GM12878 (cell line): Measurements from ENCODE around the gene FNDC11.

Experiments used
- BHLHE40 ChIP-seq, 2 experiments: fragments of 450-650 bp in 1 of 2; IDR thresholded peaks; 2 replicates each; pipeline ENCODE4 v1.6.1; 2011 to 2017; ENCODE audit warnings: low read depth in 2 of 2, borderline replicate concordance in 1 of 2, improper control_type of control experiment in 1 of 2, low read length in 1 of 2, mild to moderate bottlenecking in 1 of 2
- CBX3 ChIP-seq: fragments of 200-600 bp; sonication (generic); IDR thresholded peaks from 2 replicates; pipeline ENCODE4 v1.6.1; 2016; ENCODE audit warnings: low read depth, borderline replicate concordance
- CBX5 ChIP-seq: sonication (generic); IDR thresholded peaks from 2 replicates; pipeline ENCODE4 v1.6.1; 2016; ENCODE audit warnings: low read depth, moderate library complexity, mild to moderate bottlenecking, inconsistent platforms
- CREM ChIP-seq: IDR thresholded peaks from 2 replicates; pipeline ENCODE4 v1.6.1; 2014; ENCODE audit warnings: antibody characterized with exemption, low read depth
- JUND ChIP-seq: IDR thresholded peaks from 2 replicates; pipeline ENCODE4 v1.6.1; 2012; ENCODE audit warnings: low read depth, mild to moderate bottlenecking, low read length, improper control_type of control experiment, moderate library complexity
- SIN3A ChIP-seq: IDR thresholded peaks from 2 replicates; pipeline ENCODE4 v1.6.1; 2012; ENCODE audit warnings: low read depth, low read length, improper control_type of control experiment
- SPI1 ChIP-seq: IDR thresholded peaks from 2 replicates; pipeline ENCODE4 v1.6.1; 2011; ENCODE audit warnings: low read depth, mild to moderate bottlenecking, low read length, moderate library complexity, borderline replicate concordance; ENCODE audit not compliant: insufficient read depth
- YY1 ChIP-seq: IDR thresholded peaks from 2 replicates; pipeline ENCODE4 v1.6.1; 2011; ENCODE audit warnings: low read depth, mild to moderate bottlenecking, low read length
- ZNF274 ChIP-seq: IDR thresholded peaks from one replicate; pipeline ENCODE4 v1.8.0; 2011; ENCODE audit not compliant: insufficient read length, insufficient read depth
- TF ChIP-seq, protein P1 (sequence below): fragments of 450-650 bp; conservative IDR thresholded peaks from 2 replicates; pipeline ENCODE4 v1.6.1; 2017; ENCODE audit warnings: mild to moderate bottlenecking, moderate library complexity
- TF ChIP-seq, protein P2 (sequence below), 3 experiments: IDR thresholded peaks in 2 of 3; conservative IDR thresholded peaks in 1 of 3; 2 replicates each; pipeline ENCODE4 v1.5.1; 2011; ENCODE audit warnings: low read depth in 3 of 3, low read length in 3 of 3, mild to moderate bottlenecking in 3 of 3, control low read depth in 2 of 3, moderate library complexity in 2 of 3, inconsistent platforms in 1 of 3, mixed read lengths in 1 of 3; ENCODE audit not compliant: control insufficient read depth in 2 of 3, insufficient read depth in 1 of 3; ENCODE audit errors: extremely low read depth in 1 of 3
- TF ChIP-seq, protein P3 (sequence below): IDR thresholded peaks from 2 replicates; pipeline ENCODE4 v1.6.1; 2011; ENCODE audit warnings: borderline replicate concordance, low read depth, mild to moderate bottlenecking, moderate library complexity, low read length; ENCODE audit not compliant: insufficient read depth, poor library complexity, severe bottlenecking

DNA sequence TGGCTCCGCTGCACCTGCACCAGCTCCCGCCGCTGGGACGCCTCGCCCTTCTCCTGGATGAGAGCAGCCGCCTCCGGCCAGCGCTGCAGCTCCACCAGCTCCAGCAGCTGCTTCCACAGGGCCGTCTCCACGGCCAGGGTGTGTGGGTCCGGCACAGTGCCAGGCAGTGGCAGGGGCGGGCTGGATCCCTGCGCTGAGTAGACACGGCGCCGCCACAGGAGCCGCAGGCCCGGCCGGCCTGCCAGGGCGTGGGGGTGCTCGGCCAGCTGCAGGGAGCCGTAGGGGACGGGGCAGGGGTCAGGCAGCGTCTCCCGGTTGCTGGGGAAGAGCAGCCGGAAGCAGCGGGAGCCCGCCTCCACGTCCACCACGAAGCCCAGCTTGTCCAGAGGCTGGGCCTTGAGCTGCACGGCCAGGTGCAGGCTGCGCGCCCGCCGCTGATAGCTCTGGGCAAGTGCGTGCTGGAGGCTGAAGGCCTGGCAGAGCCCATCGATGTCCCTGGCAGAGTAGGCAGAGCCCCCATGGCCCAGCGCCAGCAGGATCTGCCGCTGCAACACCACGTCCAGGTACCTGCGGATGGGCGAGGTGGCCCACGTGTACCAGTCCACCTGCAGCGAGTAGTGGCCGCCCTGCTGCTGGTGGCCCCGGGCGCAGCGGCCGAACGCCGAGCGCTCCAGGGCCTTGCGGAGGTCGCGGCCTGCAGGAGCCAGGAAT lies 9.4 kb downstream of the FNDC11 start:
- TF ChIP-seq SPI1 (no peak), JUND (no peak), ZNF274 (no peak), CBX3 (no peak), CBX5 (no peak), BHLHE40 (IDR thresholded peaks at IDR 0.05; ENCODE audit: borderline replicate concordance in 1 of 2, low read depth in 2 of 2, low read length in 1 of 2) (no peak), YY1 (no peak), CREM (no peak), SIN3A (no peak)
- TF ChIP-seq, protein P1, sequence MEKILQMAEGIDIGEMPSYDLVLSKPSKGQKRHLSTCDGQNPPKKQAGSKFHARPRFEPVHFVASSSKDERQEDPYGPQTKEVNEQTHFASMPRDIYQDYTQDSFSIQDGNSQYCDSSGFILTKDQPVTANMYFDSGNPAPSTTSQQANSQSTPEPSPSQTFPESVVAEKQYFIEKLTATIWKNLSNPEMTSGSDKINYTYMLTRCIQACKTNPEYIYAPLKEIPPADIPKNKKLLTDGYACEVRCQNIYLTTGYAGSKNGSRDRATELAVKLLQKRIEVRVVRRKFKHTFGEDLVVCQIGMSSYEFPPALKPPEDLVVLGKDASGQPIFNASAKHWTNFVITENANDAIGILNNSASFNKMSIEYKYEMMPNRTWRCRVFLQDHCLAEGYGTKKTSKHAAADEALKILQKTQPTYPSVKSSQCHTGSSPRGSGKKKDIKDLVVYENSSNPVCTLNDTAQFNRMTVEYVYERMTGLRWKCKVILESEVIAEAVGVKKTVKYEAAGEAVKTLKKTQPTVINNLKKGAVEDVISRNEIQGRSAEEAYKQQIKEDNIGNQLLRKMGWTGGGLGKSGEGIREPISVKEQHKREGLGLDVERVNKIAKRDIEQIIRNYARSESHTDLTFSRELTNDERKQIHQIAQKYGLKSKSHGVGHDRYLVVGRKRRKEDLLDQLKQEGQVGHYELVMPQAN = no peak
- TF ChIP-seq, protein P2, sequence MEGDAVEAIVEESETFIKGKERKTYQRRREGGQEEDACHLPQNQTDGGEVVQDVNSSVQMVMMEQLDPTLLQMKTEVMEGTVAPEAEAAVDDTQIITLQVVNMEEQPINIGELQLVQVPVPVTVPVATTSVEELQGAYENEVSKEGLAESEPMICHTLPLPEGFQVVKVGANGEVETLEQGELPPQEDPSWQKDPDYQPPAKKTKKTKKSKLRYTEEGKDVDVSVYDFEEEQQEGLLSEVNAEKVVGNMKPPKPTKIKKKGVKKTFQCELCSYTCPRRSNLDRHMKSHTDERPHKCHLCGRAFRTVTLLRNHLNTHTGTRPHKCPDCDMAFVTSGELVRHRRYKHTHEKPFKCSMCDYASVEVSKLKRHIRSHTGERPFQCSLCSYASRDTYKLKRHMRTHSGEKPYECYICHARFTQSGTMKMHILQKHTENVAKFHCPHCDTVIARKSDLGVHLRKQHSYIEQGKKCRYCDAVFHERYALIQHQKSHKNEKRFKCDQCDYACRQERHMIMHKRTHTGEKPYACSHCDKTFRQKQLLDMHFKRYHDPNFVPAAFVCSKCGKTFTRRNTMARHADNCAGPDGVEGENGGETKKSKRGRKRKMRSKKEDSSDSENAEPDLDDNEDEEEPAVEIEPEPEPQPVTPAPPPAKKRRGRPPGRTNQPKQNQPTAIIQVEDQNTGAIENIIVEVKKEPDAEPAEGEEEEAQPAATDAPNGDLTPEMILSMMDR (IDR thresholded peaks at IDR 0.05 in 2 of 3, conservative IDR thresholded peaks at IDR 0.05 in 1 of 3; ENCODE audit: control insufficient read depth in 2 of 3, extremely low read depth in 1 of 3, insufficient read depth in 1 of 3, low read depth in 3 of 3, low read length in 3 of 3) = no peak
- TF ChIP-seq, protein P3, sequence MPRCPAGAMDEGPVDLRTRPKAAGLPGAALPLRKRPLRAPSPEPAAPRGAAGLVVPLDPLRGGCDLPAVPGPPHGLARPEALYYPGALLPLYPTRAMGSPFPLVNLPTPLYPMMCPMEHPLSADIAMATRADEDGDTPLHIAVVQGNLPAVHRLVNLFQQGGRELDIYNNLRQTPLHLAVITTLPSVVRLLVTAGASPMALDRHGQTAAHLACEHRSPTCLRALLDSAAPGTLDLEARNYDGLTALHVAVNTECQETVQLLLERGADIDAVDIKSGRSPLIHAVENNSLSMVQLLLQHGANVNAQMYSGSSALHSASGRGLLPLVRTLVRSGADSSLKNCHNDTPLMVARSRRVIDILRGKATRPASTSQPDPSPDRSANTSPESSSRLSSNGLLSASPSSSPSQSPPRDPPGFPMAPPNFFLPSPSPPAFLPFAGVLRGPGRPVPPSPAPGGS = no peak
